B cell (primary cell): ENCODE data around the gene PDGFA.

ENCODE experiments used
- EZH2 ChIP-seq: IDR thresholded peaks from 2 replicates; pipeline ENCODE4 v1.6.1; 2012; ENCODE audit warnings: borderline replicate concordance, low read depth, mild to moderate bottlenecking, moderate library complexity, low read length; ENCODE audit not compliant: insufficient read depth, poor library complexity, severe bottlenecking
- TF ChIP-seq, protein P1 (sequence below): fragments of 200-600 bp; IDR thresholded peaks from one replicate; pipeline ENCODE4 v1.8.0; 2022; ENCODE audit warnings: antibody characterized with exemption, mild to moderate bottlenecking

DNA sequence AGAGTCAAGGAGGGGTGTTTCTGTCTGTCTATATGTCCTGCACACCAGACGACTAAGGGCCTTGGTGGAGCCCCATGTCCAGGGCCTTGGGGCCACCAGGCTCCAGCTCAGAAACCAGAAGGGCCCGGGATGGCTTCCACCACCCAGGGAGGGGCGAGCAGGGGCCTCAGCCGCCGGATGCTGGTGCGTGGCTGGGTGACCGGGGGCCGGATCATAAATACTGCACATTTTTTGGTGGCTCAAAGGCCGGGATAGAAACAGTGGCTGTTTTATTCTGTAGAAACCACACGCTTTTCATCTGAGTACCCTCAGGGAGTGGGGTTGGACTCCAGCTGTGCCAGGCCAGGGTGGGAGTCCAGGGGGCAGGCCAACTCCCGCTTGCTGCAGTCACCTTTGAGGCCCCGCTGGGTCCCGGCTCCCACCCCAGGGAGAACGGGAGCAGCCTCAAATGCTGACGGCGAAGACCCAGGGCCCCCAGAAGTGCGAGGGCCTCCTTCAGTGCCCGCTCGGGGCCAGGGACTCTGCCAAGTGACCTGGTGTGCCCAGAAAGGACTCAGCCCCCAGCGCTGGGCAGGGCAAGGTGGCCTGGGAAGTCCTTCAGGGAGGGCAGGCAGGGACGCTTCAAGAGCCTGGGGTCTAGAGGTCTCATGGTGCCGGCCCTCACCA is 28.2 kb downstream of the PDGFA start:
- TF ChIP-seq, protein P1, sequence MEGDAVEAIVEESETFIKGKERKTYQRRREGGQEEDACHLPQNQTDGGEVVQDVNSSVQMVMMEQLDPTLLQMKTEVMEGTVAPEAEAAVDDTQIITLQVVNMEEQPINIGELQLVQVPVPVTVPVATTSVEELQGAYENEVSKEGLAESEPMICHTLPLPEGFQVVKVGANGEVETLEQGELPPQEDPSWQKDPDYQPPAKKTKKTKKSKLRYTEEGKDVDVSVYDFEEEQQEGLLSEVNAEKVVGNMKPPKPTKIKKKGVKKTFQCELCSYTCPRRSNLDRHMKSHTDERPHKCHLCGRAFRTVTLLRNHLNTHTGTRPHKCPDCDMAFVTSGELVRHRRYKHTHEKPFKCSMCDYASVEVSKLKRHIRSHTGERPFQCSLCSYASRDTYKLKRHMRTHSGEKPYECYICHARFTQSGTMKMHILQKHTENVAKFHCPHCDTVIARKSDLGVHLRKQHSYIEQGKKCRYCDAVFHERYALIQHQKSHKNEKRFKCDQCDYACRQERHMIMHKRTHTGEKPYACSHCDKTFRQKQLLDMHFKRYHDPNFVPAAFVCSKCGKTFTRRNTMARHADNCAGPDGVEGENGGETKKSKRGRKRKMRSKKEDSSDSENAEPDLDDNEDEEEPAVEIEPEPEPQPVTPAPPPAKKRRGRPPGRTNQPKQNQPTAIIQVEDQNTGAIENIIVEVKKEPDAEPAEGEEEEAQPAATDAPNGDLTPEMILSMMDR = no peak
- TF ChIP-seq EZH2 = no peak
